ENCODE data around the gene GLDN.

The GLDN gene

GRCh38 chr15:51323749-51324148, 17.7 kb upstream of the GLDN start:
- Histone ChIP-seq H3K9me3 (no peaks in the 10 kb centered on the region), H3K4me1 (ENCODE audit: control insufficient read depth in 1 of 2, insufficient read depth in 1 of 2, low read depth in 1 of 2, low read length in 1 of 2) (peaks cover 28 to 31% of the 10 kb centered on the region in 2 experiments), H3K27me3 (no peaks in the 10 kb centered on the region), H3K4me3 (ENCODE audit: low read depth in 1 of 2, low read length in 1 of 2) (no peak overlapping the region), H3K36me3 (no peaks in the 10 kb centered on the region), H3K27ac (peak overlapping the region; percentile 68)
- TF ChIP-seq CTCF (IDR thresholded peaks at IDR 0.05) = no peak

- Histone ChIP-seq H3K4me1 (ENCODE audit: control insufficient read depth in 1 of 2, insufficient read depth in 1 of 2, low read depth in 1 of 2, low read length in 1 of 2) (peaks cover 28 to 31% of the 10 kb centered on the region in 2 experiments), H3K4me3 (ENCODE audit: low read depth in 1 of 2, low read length in 1 of 2) (no peak overlapping the region), H3K27me3 (no peaks in the 10 kb centered on the region), H3K36me3 (no peaks in the 10 kb centered on the region), H3K9me3 (no peaks in the 10 kb centered on the region), H3K27ac (no peak overlapping the region)
- TF ChIP-seq CTCF (IDR thresholded peaks at IDR 0.05) = no peak
Measured at GRCh38 chr15:51325167-51325566, 16.3 kb upstream of the GLDN start.

GRCh38 chr15:51327081-51327480, 14.4 kb upstream of the GLDN start:
- Histone ChIP-seq H3K9me3 (no peaks in the 10 kb centered on the region), H3K4me3 (ENCODE audit: low read depth in 1 of 2, low read length in 1 of 2) (no peak overlapping the region), H3K27ac (no peak overlapping the region), H3K4me1 (ENCODE audit: control insufficient read depth in 1 of 2, insufficient read depth in 1 of 2, low read depth in 1 of 2, low read length in 1 of 2) (peaks cover 14 to 18% of the 10 kb centered on the region in 2 experiments), H3K36me3 (no peaks in the 10 kb centered on the region), H3K27me3 (no peaks in the 10 kb centered on the region)
- TF ChIP-seq CTCF (IDR thresholded peaks at IDR 0.05) = no peak

GRCh38 chr15:51328926-51329325, 12.5 kb upstream of the GLDN start:
- peaks cover 4 to 9% of the 10 kb centered on the region in 2 experiments for H3K4me1 ChIP-seq (ENCODE audit: control insufficient read depth in 1 of 2, insufficient read depth in 1 of 2, low read depth in 1 of 2, low read length in 1 of 2)
- no peak overlapping the region for H3K27ac ChIP-seq
- no peak for TF ChIP-seq CTCF (IDR thresholded peaks at IDR 0.05)
- no peaks in the 10 kb centered on the region for H3K36me3 ChIP-seq
- H3K4me3 ChIP-seq (ENCODE audit: low read depth in 1 of 2, low read length in 1 of 2) = no peak overlapping the region
- no peaks in the 10 kb centered on the region for H3K9me3 ChIP-seq
- no peaks in the 10 kb centered on the region for H3K27me3 ChIP-seq

- H3K9me3 ChIP-seq = no peaks in the 10 kb centered on the region
- H3K27ac ChIP-seq = no peak overlapping the region
- TF ChIP-seq CTCF (IDR thresholded peaks at IDR 0.05) = no peak
- no peak overlapping the region for H3K4me3 ChIP-seq (ENCODE audit: low read depth in 1 of 2, low read length in 1 of 2)
- H3K4me1 ChIP-seq (ENCODE audit: control insufficient read depth in 1 of 2, insufficient read depth in 1 of 2, low read depth in 1 of 2, low read length in 1 of 2) = peaks cover 4 to 22% of the 10 kb centered on the region in 2 experiments
- H3K27me3 ChIP-seq = no peaks in the 10 kb centered on the region
- H3K36me3 ChIP-seq = no peaks in the 10 kb centered on the region
Measured at GRCh38 chr15:51331141-51331540, 10.3 kb upstream of the GLDN start.

All from neutrophil (primary cell).